Hepatocyte (in vitro differentiated cells): ENCODE results near the gene LCORL. TPM values are rescaled to one million over a fixed set of nuclear protein-coding genes. Genes with fewer than 3 reads are reported as not detected.
"Not testable (repeated sequence)": the region's sequence is repeated elsewhere in the genome, so short reads cannot be mapped to it uniquely, and the experiment has no call there.

ENCODE experiments used
- DNase-seq: peaks from one replicate; pipeline ENCODE4 v3.0.0-alpha.2; 2016; ENCODE audit warnings: low spot score
- H2AFZ ChIP-seq: fragments of 200-600 bp; sonication (generic); 2 replicates; pipeline ENCODE4 v1.6.0; 2016; ENCODE audit warnings: antibody characterized with exemption, mild to moderate bottlenecking
- H3K27ac ChIP-seq: fragments of 200-600 bp; sonication (generic); 2 replicates; pipeline ENCODE4 v1.5.1; 2016; ENCODE audit warnings: mild to moderate bottlenecking
- H3K27me3 ChIP-seq: fragments of 200-600 bp; sonication (generic); 2 replicates; pipeline ENCODE4 v1.6.1; 2016
- H3K36me3 ChIP-seq: fragments of 200-600 bp; sonication (generic); replicated peaks from 2 replicates; pipeline ENCODE4 v1.5.1; 2016; ENCODE audit warnings: low read depth; ENCODE audit not compliant: insufficient read depth
- H3K4me1 ChIP-seq: fragments of 200-600 bp; sonication (generic); 2 replicates; pipeline ENCODE4 v1.5.1; 2016; ENCODE audit warnings: mild to moderate bottlenecking, moderate library complexity; ENCODE audit not compliant: insufficient read depth
- H3K4me2 ChIP-seq: fragments of 200-600 bp; sonication (generic); 2 replicates; pipeline ENCODE4 v1.6.0; 2016
- H3K4me3 ChIP-seq: fragments of 200-600 bp; sonication (generic); 2 replicates; pipeline ENCODE4 v1.5.1; 2016; ENCODE audit warnings: mild to moderate bottlenecking
- H3K79me2 ChIP-seq: fragments of 200-600 bp; sonication (generic); 2 replicates; pipeline ENCODE4 v1.6.0; 2017; ENCODE audit warnings: mild to moderate bottlenecking
- H3K9me2 ChIP-seq: fragments of 200-600 bp; sonication (generic); replicated peaks from 2 replicates; pipeline ENCODE4 v1.6.0; 2017; ENCODE audit warnings: mild to moderate bottlenecking; ENCODE audit not compliant: insufficient read depth
- H3K9me3 ChIP-seq: fragments of 200-600 bp; sonication (generic); 2 replicates; pipeline ENCODE4 v1.5.1; 2016; ENCODE audit warnings: low read depth, mild to moderate bottlenecking
- H4K20me1 ChIP-seq: fragments of 200-600 bp; sonication (generic); 2 replicates; pipeline ENCODE4 v1.6.0; 2016; ENCODE audit warnings: mild to moderate bottlenecking; ENCODE audit not compliant: insufficient read depth, poor library complexity, severe bottlenecking
- CTCF ChIP-seq: fragments of 200-600 bp; sonication (generic); IDR thresholded peaks from 2 replicates; pipeline ENCODE4 v1.5.1; 2016; ENCODE audit warnings: antibody characterized with exemption, mild to moderate bottlenecking; ENCODE audit not compliant: poor library complexity
- EZH2 ChIP-seq: fragments of 200-600 bp; sonication (generic); IDR thresholded peaks from 2 replicates; pipeline ENCODE4 v1.6.1; 2016; ENCODE audit warnings: antibody characterized with exemption, mild to moderate bottlenecking, borderline replicate concordance
- EZH2phosphoT487 ChIP-seq: fragments of 200-600 bp; sonication (generic); IDR thresholded peaks from one replicate; pipeline ENCODE4 v1.6.1; 2018; ENCODE audit warnings: antibody characterized with exemption, mild to moderate bottlenecking, low read depth, moderate library complexity; ENCODE audit not compliant: unreplicated experiment, severe bottlenecking
- WGBS: methylation state at CpG from one replicate; pipeline ENCODE4 v1.1.6; 2016; ENCODE audit warnings: low lambda C conversion rate; ENCODE audit errors: missing lambda C conversion rate; 5-methylcytosine and 5-hydroxymethylcytosine counted together
- polyA plus RNA-seq: library from polyadenylated mRNA; unstranded; fragments of >200 nt; fragmentation: Nextera tagmentation; extraction: Ambion mirVana; gene quantifications from 2 replicates; pipeline ENCODE4 v1.2.1, GENCODE V29; 2016
- total RNA-seq: library from RNA; depleted of rRNA; stranded (reverse); fragments of >200 nt; gene quantifications from 2 replicates; pipeline ENCODE4 v1.2.3, GENCODE V29; 2014

The LCORL gene
- total and polyA plus RNA-seq, 2 experiments from 2014 or later: 9.4 to 19.6 TPM

GRCh38 chr4:18007625-18008024 is 13.9 kb downstream of the LCORL start:
- no peak overlapping the region for H3K4me3 ChIP-seq
- DNase-seq: no peak
- H3K27ac ChIP-seq: no peak overlapping the region
- no peaks in the 10 kb centered on the region for H3K9me2 ChIP-seq
- no peaks in the 10 kb centered on the region for H3K9me3 ChIP-seq
- peaks cover 100% of the 10 kb centered on the region for H3K79me2 ChIP-seq
- no peak overlapping the region for H3K4me2 ChIP-seq
- no peak overlapping the region for H2AFZ ChIP-seq
- no peaks in the 10 kb centered on the region for H3K36me3 ChIP-seq
- TF ChIP-seq EZH2phosphoT487: no peak
- TF ChIP-seq EZH2: no peak
- TF ChIP-seq CTCF: no peak
- H3K27me3 ChIP-seq: no peaks in the 10 kb centered on the region
- H3K4me1 ChIP-seq: peaks cover 14% of the 10 kb centered on the region
- peaks cover 23% of the 10 kb centered on the region for H4K20me1 ChIP-seq

- not testable (repeated sequence) for H3K4me2 ChIP-seq, H2AFZ ChIP-seq, H3K36me3 ChIP-seq, H3K4me1 ChIP-seq, H3K9me3 ChIP-seq, H3K9me2 ChIP-seq, H3K4me3 ChIP-seq, H3K27me3 ChIP-seq, H3K27ac ChIP-seq, DNase-seq
- 100% methylated on average over 1 of the region's 1 CpG for WGBS
- peaks cover 100% of the 10 kb centered on the region for H3K79me2 ChIP-seq
- peaks cover 15% of the 10 kb centered on the region for H4K20me1 ChIP-seq
Measured at GRCh38 chr4:18006432-18006831, 15.1 kb downstream of the LCORL start.

- no peak for DNase-seq
- Histone ChIP-seq H3K27me3 (no peaks in the 10 kb centered on the region), H3K4me3 (no peak overlapping the region), H3K4me2 (no peak overlapping the region), H3K79me2 (peaks cover 84% of the 10 kb centered on the region), H2AFZ (no peak overlapping the region), H3K9me3 (no peaks in the 10 kb centered on the region), H3K36me3 (no peaks in the 10 kb centered on the region), H3K4me1 (no peaks in the 10 kb centered on the region), H4K20me1 (peaks cover 24% of the 10 kb centered on the region), H3K27ac (no peak overlapping the region), H3K9me2 (no peaks in the 10 kb centered on the region)
- TF ChIP-seq CTCF (no peak), EZH2 (no peak)
- WGBS: 89% methylated on average over 5 of the region's 5 CpGs
Measured at GRCh38 chr4:17997129-17997528, 24.4 kb downstream of the LCORL start.

- H2AFZ ChIP-seq: no peak overlapping the region
- H4K20me1 ChIP-seq: peaks cover 22% of the 10 kb centered on the region
- no peak overlapping the region for H3K4me2 ChIP-seq
- no peaks in the 10 kb centered on the region for H3K9me3 ChIP-seq
- no peak for DNase-seq
- H3K27ac ChIP-seq: no peak overlapping the region
- no peaks in the 10 kb centered on the region for H3K9me2 ChIP-seq
- 85% methylated on average over 2 of the region's 2 CpGs for WGBS
- H3K27me3 ChIP-seq: no peaks in the 10 kb centered on the region
- no peaks in the 10 kb centered on the region for H3K36me3 ChIP-seq
- H3K4me1 ChIP-seq: no peaks in the 10 kb centered on the region
- peaks cover 83% of the 10 kb centered on the region for H3K79me2 ChIP-seq
- no peak overlapping the region for H3K4me3 ChIP-seq
- TF ChIP-seq CTCF: no peak
- TF ChIP-seq EZH2: no peak
- no peak for TF ChIP-seq EZH2phosphoT487
Measured at GRCh38 chr4:17995165-17995564, 26.4 kb downstream of the LCORL start.
